CD4-positive, alpha-beta T cell (primary cell): ENCODE data around the gene AGBL1. TPM values are rescaled to one million over a fixed set of nuclear protein-coding genes. Genes with fewer than 3 reads are reported as not detected.

Experiments used
- ATAC-seq: fragments of 200-7000 bp; cut with Tn5 transposase; one replicate; pipeline ENCODE4 v1.10.0; 2022; ENCODE audit warnings: mild to moderate bottlenecking; ENCODE audit not compliant: poor library complexity
- CTCF ChIA-PET: fragments of 350-600 bp; sonication (Branson Sonifier 250); formaldehyde crosslinking; loops from one replicate; lab custom pipeline; 2021; ENCODE audit warnings: antibody characterized with exemption, inconsistent platforms; lab: Charles Lee
- POLR2A ChIA-PET: fragments of 350-600 bp; sonication (Branson Sonifier 250); formaldehyde crosslinking; loops from one replicate; lab custom pipeline; 2021; ENCODE audit warnings: antibody characterized with exemption, inconsistent platforms; lab: Charles Lee
- DNase-seq, 14 experiments: peaks; one replicate each; pipeline ENCODE4 v3.0.0-alpha.2; 2013 to 2020; ENCODE audit warnings: mixed read lengths in 2 of 14
- H3K27ac ChIP-seq, 2 donors: one replicate each; pipeline versions ENCODE4 v1.5.1 to v1.7.0; 2013; ENCODE audit warnings: low read length in 2 of 2, low read depth in 1 of 2, mild to moderate bottlenecking in 1 of 2
- H3K27me3 ChIP-seq, 2 experiments: 1 replicate in 1 of 2; 2 replicates in 1 of 2; pipeline versions ENCODE4 v1.6.1 to v1.7.0; 2013; ENCODE audit warnings: low read length in 2 of 2, control low read depth in 1 of 2, mild to moderate bottlenecking in 1 of 2, moderate library complexity in 1 of 2; ENCODE audit not compliant: insufficient read depth in 2 of 2, control insufficient read depth in 1 of 2
- H3K36me3 ChIP-seq: one replicate; pipeline ENCODE4 v1.6.1; 2013; ENCODE audit warnings: low read length, control low read depth; ENCODE audit not compliant: insufficient read depth
- H3K4me1 ChIP-seq: one replicate; pipeline ENCODE4 v1.6.1; 2013; ENCODE audit warnings: low read length, control low read depth; ENCODE audit not compliant: insufficient read depth
- H3K4me3 ChIP-seq: one replicate; pipeline ENCODE4 v1.5.1; 2013; ENCODE audit warnings: mild to moderate bottlenecking, low read length, moderate library complexity
- H3K9me3 ChIP-seq, 2 experiments: 1 replicate in 1 of 2; 2 replicates in 1 of 2; pipeline versions ENCODE4 v1.6.1 to v1.7.0; 2013; ENCODE audit warnings: low read length in 2 of 2, mild to moderate bottlenecking in 2 of 2, control low read depth in 1 of 2, moderate library complexity in 1 of 2; ENCODE audit not compliant: control insufficient read depth in 1 of 2, insufficient read depth in 1 of 2
- H3K27ac Mint-ChIP-seq: one replicate; pipeline ENCODE4 v1.8.0; 2020; ENCODE audit warnings: mixed read lengths
- H3K27me3 Mint-ChIP-seq: one replicate; pipeline ENCODE4 v1.8.0; 2021; ENCODE audit warnings: mixed read lengths
- H3K36me3 Mint-ChIP-seq: one replicate; pipeline ENCODE4 v1.8.0; 2021; ENCODE audit warnings: low read depth, mixed read lengths
- H3K4me1 Mint-ChIP-seq: one replicate; pipeline ENCODE4 v1.8.0; 2021; ENCODE audit warnings: low read depth, mixed read lengths
- H3K4me3 Mint-ChIP-seq: one replicate; pipeline ENCODE4 v1.8.0; 2020; ENCODE audit warnings: mild to moderate bottlenecking, mixed read lengths
- H3K9me3 Mint-ChIP-seq: one replicate; pipeline ENCODE4 v1.8.0; 2020; ENCODE audit warnings: mixed read lengths
- CTCF ChIP-seq: fragments of 200-600 bp; IDR thresholded peaks from one replicate; pipeline ENCODE4 v1.8.0; 2022; ENCODE audit warnings: antibody characterized with exemption, mild to moderate bottlenecking
- intact Hi-C, 2 experiments: fragments of 100-400 bp; cut with DNase I in 1 of 2; cut with micrococcal nuclease in 1 of 2; formaldehyde crosslinking; loops; one replicate each; pipeline versions ENCODE4 v1.15.1 to v1.9.0; 2023 to 2025; cut with DNase I, micrococcal nuclease
- total RNA-seq, 174 experiments: library from RNA in 2 of 174; stranded (reverse) in 2 of 174; gene quantifications; one replicate each; pipeline ENCODE4 v1.2.3 and lab custom pipeline; 2021 to 2026

AGBL1 gene
- total RNA-seq, 2 experiments from 2014 or later, result not detected

- H3K4me1 ChIP-seq, result no peaks in the 10 kb centered on the region
- H3K27ac ChIP-seq, result no peak overlapping the region
- DNase-seq (no peak), ATAC-seq (no peak)
- no peak overlapping the region for H3K4me3 ChIP-seq
- H3K9me3 ChIP-seq, result no peaks in the 10 kb centered on the region
- no peak overlapping the region for H3K4me3 Mint-ChIP-seq
- no peaks in the 10 kb centered on the region for H3K4me1 Mint-ChIP-seq
- no peaks in the 10 kb centered on the region for H3K36me3 Mint-ChIP-seq
- no peak overlapping the region for H3K27ac Mint-ChIP-seq
- peaks cover 8% of the 10 kb centered on the region for H3K27me3 Mint-ChIP-seq
- no peaks in the 10 kb centered on the region for H3K27me3 ChIP-seq
- TF ChIP-seq CTCF, result no peak
- H3K9me3 Mint-ChIP-seq, result no peaks in the 10 kb centered on the region
- ChIA-PET POLR2A (no interaction called here), CTCF (no interaction called here)
- intact Hi-C loops, result no loop called here
- H3K36me3 ChIP-seq, result no peaks in the 10 kb centered on the region
These were observed 671.4 kb downstream of the AGBL1 start for GRCh38 chr15:86751116-86751515.

GRCh38 chr15:86754846-86755245 lies 675.2 kb downstream of the AGBL1 start:
- no peaks in the 10 kb centered on the region for H3K4me1 Mint-ChIP-seq
- no peak for TF ChIP-seq CTCF
- no peak overlapping the region for H3K4me3 ChIP-seq
- H3K27me3 ChIP-seq, result no peaks in the 10 kb centered on the region
- H3K27ac ChIP-seq, result no peak overlapping the region
- no peak overlapping the region for H3K27ac Mint-ChIP-seq
- intact Hi-C loops, result no loop called here
- ChIA-PET CTCF (no interaction called here), POLR2A (no interaction called here)
- no peaks in the 10 kb centered on the region for H3K36me3 ChIP-seq
- H3K4me1 ChIP-seq, result no peaks in the 10 kb centered on the region
- H3K36me3 Mint-ChIP-seq, result no peaks in the 10 kb centered on the region
- H3K9me3 Mint-ChIP-seq, result no peaks in the 10 kb centered on the region
- DNase-seq (no peak), ATAC-seq (no peak)
- peaks cover 16% of the 10 kb centered on the region for H3K27me3 Mint-ChIP-seq
- no peaks in the 10 kb centered on the region for H3K9me3 ChIP-seq
- H3K4me3 Mint-ChIP-seq, result no peak overlapping the region

GRCh38 chr15:86756688-86757087 lies 677.0 kb downstream of the AGBL1 start:
- CTCF ChIA-PET, result no interaction called here
- Histone ChIP-seq H3K36me3 (no peaks in the 10 kb centered on the region), H3K27ac (no peak overlapping the region), H3K9me3 (no peaks in the 10 kb centered on the region), H3K27me3 (no peaks in the 10 kb centered on the region), H3K4me3 (no peak overlapping the region), H3K4me1 (no peaks in the 10 kb centered on the region)
- TF ChIP-seq CTCF, result no peak
- Mint-ChIP-seq H3K27ac (no peak overlapping the region), H3K9me3 (no peaks in the 10 kb centered on the region), H3K36me3 (no peaks in the 10 kb centered on the region), H3K4me1 (no peaks in the 10 kb centered on the region), H3K4me3 (no peak overlapping the region), H3K27me3 (peaks cover 16% of the 10 kb centered on the region)
- ATAC-seq, result no peak
- intact Hi-C loops, result no loop called here
- POLR2A ChIA-PET, result no interaction called here
- no peak for DNase-seq
